DMS53 treated with DMSO at 0.1 percent for 48 hours (cell line): Measurements from ENCODE around the gene RBM43.
A peak's percentile ranks its signal among the peaks of the same experiment; 100 is the strongest.
"Not testable (repeated sequence)": the region's sequence is repeated elsewhere in the genome, so short reads cannot be mapped to it uniquely, and the experiment has no call there.

ENCODE experiments used
- DNase-seq: peaks from one replicate; lab custom pipeline; 2025; ENCODE audit not compliant: unreplicated experiment; lab: John Stamatoyannopoulos, UW

RBM43 gene

DNA sequence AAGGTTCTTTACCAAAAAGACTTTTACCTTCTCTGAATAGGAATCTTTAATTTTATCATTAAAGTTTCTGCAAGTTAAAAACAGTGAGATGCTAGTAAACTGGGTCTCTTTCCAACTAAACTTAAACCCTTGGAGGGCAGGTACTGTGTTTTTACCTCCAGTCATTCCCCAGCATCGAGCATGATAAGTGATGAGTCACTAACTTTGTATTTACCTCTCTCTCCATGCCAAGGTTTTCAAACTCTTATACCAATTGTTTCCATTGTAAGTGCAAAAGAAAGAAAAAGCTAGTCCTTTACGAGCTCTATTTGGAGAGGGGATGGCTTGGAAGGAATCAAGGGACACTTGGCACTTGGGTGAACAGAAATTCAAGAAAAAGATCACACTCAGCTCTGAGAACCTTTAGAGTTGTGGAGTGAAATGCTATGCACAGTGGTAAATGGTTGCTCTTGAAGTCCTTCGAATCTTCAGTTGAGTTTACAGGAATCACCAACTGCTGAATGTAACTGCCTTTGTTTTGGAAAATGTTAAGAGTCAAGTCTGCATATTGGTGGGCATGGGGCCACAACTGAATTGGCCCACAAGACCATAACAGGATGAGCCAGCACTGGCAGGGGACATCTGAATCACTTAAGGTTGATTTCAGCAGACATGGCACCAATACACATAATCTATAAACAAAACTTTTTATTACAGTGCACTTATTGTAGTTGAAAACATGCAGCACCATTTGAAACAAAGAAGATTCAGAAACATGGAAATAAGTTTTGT is 8.3 kb upstream of the RBM43 start:
- no peak for DNase-seq

- DNase-seq: no peak
Observed at GRCh38 chr2:151268085-151268484, 6.4 kb upstream of the RBM43 start.

DNA sequence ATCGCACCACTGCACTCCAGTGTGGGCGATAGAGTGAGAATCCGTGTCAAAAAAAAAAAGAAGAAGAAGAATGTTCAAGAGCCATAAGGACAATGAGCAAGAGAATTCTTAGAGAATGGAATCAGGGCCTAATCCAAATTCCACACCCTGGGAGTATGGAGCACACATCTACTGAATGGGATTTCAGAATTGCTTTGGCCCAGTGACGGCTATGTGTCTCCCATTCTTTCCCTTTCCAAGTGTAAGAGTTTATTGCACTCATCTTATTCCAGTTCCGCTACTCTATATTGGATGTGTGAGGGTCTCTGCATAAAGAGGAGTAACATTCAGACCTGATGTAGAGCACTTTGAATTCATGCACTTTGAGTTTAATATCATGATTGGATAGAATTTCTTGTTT is 5.9 kb upstream of the RBM43 start:
- DNase-seq: no peak

DNA sequence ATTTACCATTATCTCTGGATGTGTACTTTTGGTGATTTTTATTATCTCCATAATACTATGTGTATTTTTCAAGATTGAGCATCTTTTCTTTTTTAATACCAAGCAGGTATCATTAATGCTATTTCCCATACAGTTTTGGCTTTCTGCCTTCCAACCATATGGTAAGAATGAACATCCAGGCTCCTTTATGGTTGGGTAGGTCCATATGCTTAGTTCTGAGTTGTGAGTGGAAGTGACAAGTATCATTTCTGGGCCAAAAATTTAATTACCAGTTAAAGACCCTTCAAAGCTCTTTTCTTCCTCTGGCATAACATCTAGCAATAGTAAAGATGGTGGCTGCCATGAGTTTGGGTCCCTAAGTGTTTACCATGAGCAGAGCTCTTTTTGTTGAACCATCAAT is 4.3 kb upstream of the RBM43 start:
- DNase-seq: no peak

DNA sequence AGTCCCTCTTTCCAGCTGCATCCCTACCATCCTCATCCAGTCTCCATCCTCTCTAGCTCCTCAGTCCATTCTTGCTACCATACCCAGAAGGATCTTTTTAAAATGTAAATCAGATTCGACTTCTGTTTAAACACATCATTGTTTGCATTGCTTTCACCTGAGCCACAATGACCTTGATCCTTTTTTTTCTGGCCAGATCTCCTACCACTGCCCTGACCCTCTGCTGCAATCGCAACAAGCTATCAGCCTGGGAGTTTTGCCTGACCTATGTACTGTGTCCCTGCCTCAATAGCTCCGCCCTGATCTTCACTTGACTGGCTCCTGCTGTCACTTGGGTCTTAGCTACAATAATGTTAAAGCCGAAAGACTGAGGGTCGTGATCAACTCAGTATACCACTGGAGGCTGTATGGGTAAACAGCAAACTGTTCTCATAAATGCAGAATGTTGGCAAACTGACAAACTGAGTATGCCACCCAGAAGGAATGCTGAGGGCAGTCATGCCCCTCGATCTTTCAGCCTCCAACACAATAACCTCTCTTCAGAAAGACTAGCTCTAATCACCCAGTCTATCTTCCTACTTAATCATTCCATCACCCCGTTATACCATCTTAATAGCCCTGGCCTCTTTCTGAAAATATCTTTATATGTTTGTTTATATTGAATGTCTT is 2.6 kb upstream of the RBM43 start:
- no peak for DNase-seq

DNA sequence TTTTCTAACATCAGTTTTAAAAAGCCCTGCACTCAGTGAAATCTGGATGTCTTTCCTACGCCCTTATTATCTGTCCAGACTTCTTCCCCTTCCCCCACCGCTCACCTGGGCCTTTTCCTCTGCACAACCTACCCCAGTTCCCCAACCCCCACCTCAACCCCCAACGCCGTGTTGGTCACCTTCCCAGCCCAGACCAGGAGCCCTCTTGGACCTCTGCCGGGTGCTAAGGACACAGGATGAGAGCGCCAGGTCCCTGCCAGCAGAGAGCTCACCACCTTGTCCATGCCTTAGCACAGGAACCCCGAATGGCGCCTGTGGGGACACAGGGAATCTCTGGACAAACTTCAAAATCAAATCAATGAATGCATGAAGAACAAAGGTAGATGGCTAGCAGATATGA is 966 bp upstream of the RBM43 start:
- no peak for DNase-seq

DNA sequence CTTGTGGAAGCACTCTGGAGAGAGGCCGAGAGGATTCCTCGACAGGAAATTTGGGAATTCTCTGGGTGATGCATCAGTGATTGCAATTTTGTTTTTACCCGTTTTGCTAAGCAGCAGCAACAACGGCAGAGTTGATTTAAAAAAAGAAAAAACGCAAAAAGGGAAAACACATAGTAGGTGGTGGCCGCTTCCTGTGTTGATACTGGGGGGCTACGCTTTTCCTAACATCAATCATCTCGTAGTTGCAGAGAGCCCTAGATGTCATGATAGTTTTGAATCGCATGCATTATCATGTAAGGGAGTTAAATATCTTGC is 271 bp upstream of the RBM43 start:
- DNase-seq: no peak

DNA sequence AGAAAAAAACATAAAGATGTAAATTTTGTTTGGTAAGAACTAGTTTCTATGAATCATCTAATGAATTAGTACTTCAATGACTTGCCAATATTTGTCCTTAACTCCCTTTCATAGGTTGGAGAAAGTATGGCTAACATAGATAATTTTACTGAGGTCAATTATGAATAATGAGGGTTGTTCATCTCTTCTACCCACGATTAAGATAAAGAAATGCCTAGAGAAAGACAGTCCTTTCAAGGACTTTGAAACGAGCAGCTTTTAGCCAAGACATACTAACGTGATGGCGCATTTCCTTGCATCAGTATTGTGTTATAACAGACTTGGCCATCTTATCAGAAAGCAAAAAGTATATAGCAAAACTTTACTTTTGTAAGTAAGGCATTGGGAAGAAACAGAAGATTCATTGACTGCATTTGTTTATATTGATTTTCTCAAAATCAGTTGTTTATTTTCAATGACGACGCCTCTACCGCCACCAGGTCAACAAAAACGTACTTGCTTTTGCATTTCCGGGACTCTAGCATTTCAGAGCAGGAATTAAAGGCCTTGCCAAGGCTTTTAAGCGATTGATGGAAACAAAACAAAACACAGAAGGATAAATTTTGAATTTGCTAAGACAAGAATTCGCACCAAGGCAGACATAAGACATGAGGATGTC is 961 bp downstream of the RBM43 start:
- no peak for DNase-seq

DNA sequence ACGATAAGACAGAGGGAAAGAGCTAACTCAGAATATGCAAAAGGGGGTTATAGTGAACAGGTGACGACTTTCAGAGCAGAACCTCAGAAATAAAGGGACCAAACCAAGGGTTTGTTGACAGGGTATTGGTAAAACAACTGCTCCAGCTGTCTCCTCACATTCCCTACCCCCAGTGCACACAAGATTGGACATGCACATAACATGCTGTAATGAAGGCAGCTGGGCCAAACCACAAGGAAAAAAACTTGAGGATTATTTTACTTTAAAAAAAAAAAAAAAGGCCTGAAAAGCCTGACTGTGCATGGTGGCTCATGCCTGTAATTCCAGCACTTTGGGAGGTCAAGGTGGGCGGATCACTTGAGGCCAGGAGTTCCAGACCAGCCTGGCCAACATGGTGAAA is 3.5 kb downstream of the RBM43 start:
- no peak for DNase-seq

DNA sequence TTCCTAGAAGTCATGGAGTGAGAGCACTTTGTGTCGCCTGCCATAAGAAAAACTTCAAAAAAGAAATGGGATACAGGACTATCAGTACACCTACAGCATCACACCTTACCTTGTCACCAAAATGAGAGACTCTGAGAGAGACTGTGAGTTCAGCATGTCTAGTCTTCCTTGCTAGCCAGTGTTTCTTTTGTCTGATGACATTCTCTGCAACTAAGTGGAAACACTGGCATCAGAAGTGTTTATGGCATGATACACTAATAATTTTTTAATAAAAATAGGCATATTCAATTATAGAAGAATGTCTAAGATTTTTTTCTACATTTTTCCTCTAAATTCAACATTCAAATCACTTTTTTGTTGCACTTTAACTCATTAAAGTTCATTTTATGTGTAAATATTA is 9.0 kb downstream of the RBM43 start:
- DNase-seq: no peak

DNA sequence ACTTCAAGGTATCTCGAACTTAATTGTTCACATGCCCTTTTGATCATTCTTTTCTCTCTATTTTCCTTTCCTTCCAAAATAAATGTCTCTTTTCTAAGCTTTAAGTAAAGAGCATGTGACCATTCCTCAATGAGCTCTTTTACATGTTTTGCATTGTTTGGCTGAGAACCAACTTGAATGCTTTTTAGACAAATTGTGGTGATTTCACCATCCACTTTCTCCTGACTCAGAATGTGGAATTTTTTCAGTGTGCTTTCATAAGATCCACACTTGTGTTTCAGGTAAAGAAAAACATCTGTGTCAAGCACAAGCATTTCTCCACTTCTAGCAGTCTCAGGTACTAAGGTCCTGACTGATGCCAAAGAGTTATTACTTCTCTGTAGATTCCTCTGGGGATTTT is 10.7 kb downstream of the RBM43 start:
- DNase-seq: no peak

DNA sequence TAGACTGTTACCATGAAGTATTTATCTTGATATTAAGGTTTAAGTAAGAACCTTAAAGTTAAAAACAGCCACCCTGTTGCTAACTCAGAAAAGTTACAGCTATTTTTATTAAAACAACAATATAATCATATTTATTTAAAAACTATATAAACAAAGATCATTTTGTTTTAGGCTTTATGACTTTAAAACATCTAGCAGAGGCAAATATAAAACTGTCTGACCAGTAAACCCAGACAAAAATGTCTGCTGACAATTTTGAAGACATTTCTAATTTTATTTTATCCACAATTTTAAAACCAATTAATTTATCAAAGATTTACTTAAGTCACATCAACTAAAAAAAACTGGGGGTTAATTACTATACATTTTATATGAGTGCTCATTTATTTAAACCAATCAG is 14.2 kb downstream of the RBM43 start:
- no peak for DNase-seq

DNA sequence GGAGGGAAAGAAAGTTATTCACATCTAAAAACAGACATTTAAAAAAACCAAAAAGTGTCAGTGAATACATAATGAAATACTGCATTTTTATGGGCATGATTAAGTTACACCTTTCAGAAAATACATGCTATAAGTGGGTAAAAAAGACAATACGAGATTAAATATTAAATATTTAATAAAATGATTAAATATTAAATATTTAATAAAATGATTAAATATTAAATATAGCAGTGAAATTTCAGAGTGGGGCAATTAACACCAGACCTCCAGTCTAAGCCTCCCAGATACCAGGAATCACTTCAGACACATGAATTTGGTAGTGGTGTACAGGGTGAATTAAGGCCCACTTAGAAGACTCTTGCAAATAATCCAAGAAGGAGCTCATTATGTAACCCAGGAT is 15.5 kb downstream of the RBM43 start:
- no peak for DNase-seq

DNA sequence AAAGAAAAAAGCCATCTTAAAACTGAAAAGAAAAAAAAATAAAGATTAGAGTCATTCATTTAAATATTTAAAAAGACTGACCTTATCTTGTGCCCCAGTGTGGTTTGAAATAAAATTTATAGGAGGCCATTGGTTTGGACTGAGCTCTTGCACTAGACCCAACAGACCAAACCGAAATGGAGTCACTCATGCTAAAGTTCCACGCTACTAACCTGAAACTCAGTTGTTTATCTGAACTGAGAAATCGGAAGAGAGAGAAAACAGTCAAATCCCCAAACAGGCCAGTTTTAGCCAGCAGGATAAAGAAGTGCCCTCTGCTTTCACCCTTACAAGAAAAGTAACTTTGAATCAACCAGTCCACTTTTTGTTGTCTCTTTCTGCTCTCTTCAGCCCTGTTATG is 18.2 kb downstream of the RBM43 start:
- no peak for DNase-seq

DNA sequence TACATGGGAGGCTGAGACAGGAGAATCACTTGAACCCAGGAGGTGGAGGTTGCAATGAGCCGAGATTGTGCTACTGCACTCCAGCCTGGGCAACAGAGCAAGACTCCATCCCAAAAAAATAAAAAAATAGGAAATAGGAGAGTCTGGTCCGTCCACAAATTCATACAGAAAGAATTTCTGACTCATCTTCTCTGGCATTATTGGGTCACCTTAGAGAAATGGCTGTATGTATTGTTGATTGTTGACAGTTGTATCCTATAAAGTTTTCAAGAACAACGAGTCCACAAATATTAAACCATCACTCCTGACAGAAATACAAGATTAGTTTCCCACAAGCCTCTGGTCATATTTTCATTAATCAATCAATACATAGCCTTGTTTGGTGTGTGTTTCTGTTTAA is 20.4 kb downstream of the RBM43 start:
- DNase-seq: no peak

DNA sequence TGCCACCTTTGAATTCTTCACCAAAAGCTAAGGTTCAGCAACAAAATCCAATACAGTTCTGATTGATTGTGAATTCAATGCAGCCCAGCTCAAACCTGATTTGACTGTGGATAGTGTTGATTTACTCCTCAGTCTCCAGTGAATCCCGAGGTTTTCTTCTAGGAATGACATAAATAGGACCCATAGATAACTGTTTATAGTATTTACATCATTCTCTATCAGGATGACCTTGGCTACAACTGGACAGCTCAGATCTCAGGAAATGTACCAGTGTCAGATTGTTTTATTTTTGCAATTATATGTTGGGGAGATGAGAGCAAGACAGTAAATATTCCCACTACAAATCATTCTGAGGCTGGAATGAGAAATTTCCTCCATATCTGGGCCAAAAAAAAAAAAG is 21.2 kb downstream of the RBM43 start:
- no peak for DNase-seq

DNA sequence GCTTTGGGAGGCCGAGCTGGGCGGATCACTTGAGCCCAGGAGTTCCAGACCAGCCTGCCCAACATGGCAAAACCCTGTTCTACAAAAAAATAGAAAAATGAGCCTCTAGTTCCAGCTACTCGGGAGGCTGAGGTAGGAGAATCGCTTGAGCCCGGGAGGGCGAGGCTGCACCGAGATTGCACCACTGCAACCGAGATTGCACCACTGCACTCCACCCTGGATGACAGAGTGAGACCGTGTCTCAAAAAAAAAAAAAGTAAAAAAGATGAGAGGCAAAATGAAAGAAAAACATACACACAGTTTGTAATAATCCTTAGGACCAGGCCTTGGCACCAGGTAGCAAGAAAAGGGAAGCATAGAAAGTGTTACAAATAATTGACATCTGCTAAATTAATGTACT is 22.0 kb downstream of the RBM43 start:
- no peak for DNase-seq

- DNase-seq: peak; percentile 2
Observed at GRCh38 chr2:151238527-151239487, 22.9 kb downstream of the RBM43 start.

GRCh38 chr2:151237422-151238025 is 24.1 kb downstream of the RBM43 start:
- DNase-seq: no peak

GRCh38 chr2:151233760-151234159 is 27.9 kb downstream of the RBM43 start:
- not testable (repeated sequence) for DNase-seq

DNA sequence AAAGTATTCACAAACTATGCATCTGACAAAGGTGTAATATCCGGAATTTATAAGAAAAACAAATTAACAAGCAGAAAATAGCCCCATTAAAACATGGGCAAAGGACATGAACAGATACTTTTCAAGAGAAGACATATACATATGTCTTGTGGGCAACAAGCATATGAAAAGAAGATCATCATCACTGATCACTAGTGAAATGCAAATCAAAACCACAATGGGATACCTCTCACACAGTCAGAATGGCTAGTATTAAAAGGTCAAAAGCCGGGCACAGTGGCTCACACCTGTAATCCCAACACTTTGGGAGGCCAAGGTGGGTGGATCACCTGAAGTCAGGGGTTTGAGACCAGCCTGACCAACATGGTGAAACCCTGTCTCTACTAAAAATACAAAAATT is 28.4 kb downstream of the RBM43 start:
- not testable (repeated sequence) for DNase-seq
